Activated naive CD8-positive, alpha-beta T cell treated with anti-CD3 and anti-CD28 coated beads for 36 hours (primary cell): ENCODE data around the gene CEBPZOS. TPM values are rescaled to one million over a fixed set of nuclear protein-coding genes. Genes with fewer than 3 reads are reported as not detected.
A peak's percentile ranks its signal among the peaks of the same experiment; 100 is the strongest.
"Not testable (repeated sequence)": the region's sequence is repeated elsewhere in the genome, so short reads cannot be mapped to it uniquely, and the experiment has no call there.

Experiments used
- DNase-seq: peaks from one replicate; pipeline ENCODE4 v3.0.0; 2021
- H3K27ac Mint-ChIP-seq: one replicate; pipeline ENCODE4 v1.8.0; 2022; ENCODE audit warnings: mild to moderate bottlenecking, moderate library complexity, mixed read lengths
- H3K27me3 Mint-ChIP-seq: one replicate; pipeline ENCODE4 v1.8.0; 2022; ENCODE audit warnings: mild to moderate bottlenecking, mixed read lengths
- H3K36me3 Mint-ChIP-seq: one replicate; pipeline ENCODE4 v1.8.0; 2021; ENCODE audit warnings: mild to moderate bottlenecking, mixed read lengths
- H3K4me1 Mint-ChIP-seq: one replicate; pipeline ENCODE4 v1.8.0; 2021; ENCODE audit warnings: mixed read lengths
- H3K4me3 Mint-ChIP-seq: one replicate; pipeline ENCODE4 v1.8.0; 2022; ENCODE audit warnings: mild to moderate bottlenecking, moderate library complexity, mixed read lengths
- H3K9me3 Mint-ChIP-seq: one replicate; pipeline ENCODE4 v1.8.0; 2022; ENCODE audit warnings: mixed read lengths
- total RNA-seq, 2 experiments: library from RNA; stranded (reverse); gene quantifications; one replicate each; pipeline ENCODE4 v1.2.3, GENCODE V29; 2021

The CEBPZOS gene
- total RNA-seq, 2 experiments from 2014 or later = 37.3 to 38.8 TPM

- no peak for DNase-seq
- Mint-ChIP-seq H3K27me3 (no peaks in the 10 kb centered on the region), H3K9me3 (peaks cover 44% of the 10 kb centered on the region), H3K27ac (no peak overlapping the region), H3K4me1 (peaks cover 39% of the 10 kb centered on the region), H3K36me3 (peaks cover 88% of the 10 kb centered on the region), H3K4me3 (no peak overlapping the region)
These were observed 9.5 kb downstream of the CEBPZOS start for GRCh38 chr2:37205689-37206341.

DNA sequence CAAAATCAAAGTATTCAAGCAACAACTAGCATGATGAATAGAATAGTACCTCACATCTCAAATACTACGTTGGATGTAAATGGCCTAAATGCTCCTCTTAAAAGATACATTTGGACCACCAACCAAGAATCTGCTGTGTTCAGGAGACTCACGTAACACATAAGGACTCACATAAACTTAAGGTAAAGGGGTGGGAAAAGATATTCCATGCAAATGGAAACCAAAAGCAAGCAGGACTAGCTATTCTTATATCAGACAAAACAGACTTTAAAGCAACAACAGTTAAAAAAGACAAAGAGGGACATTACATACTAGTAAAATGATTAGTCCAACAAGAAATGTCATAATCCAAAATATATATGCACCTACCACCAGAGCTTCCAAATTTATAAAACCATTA is 10.5 kb downstream of the CEBPZOS start:
- H3K27ac Mint-ChIP-seq, H3K4me3 Mint-ChIP-seq, H3K27me3 Mint-ChIP-seq, DNase-seq: not testable (repeated sequence)
- peaks cover 44% of the 10 kb centered on the region for H3K9me3 Mint-ChIP-seq
- peaks cover 30% of the 10 kb centered on the region for H3K4me1 Mint-ChIP-seq
- H3K36me3 Mint-ChIP-seq = peaks cover 90% of the 10 kb centered on the region

DNA sequence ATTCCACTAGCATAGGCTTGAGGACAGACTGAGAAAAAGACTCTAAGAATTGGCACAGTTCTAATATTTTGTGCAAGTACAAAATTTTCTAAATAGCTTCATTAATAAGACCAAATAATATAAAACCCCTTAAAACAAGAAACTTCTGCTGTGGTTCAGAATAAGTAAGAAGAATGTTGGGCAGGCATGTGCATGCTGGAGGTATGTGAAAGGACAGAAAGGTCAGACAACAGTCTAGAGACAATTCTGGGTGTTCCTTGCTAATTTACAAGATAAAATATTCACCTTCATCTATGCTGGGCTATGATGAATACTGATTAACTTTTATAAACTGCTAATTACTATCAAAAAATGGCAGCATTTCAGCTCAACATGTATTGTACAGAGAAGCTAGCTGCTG is 14.9 kb downstream of the CEBPZOS start:
- H3K27ac Mint-ChIP-seq = no peak overlapping the region
- no peak overlapping the region for H3K4me3 Mint-ChIP-seq
- peaks cover 35% of the 10 kb centered on the region for H3K9me3 Mint-ChIP-seq
- peaks cover 20% of the 10 kb centered on the region for H3K4me1 Mint-ChIP-seq
- no peaks in the 10 kb centered on the region for H3K27me3 Mint-ChIP-seq
- no peak for DNase-seq
- peaks cover 77% of the 10 kb centered on the region for H3K36me3 Mint-ChIP-seq

DNA sequence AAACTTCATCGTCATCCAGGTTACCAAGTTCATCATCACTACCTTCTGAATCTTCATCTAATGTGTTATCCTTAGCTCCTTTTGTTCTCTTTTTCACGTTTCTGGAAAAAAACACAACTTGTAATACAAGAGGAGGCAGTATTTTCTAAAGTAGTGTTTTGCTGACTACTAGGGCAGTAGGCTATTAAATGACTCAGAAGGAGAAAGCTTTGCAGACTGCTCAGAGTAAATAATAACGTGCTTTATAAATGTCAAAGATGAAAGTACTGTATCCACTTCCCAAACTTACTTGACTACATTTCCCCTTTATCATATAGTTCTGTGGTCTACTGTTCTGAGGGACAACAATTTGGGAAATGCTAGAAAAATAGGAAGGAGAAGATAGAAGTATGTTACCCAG is 15.6 kb downstream of the CEBPZOS start:
- H3K27ac Mint-ChIP-seq = peak overlapping the region; percentile 2
- H3K27me3 Mint-ChIP-seq = no peaks in the 10 kb centered on the region
- no peak for DNase-seq
- peaks cover 20% of the 10 kb centered on the region for H3K4me1 Mint-ChIP-seq
- H3K9me3 Mint-ChIP-seq = peaks cover 31% of the 10 kb centered on the region
- H3K4me3 Mint-ChIP-seq = no peak overlapping the region
- H3K36me3 Mint-ChIP-seq = peaks cover 74% of the 10 kb centered on the region

DNA sequence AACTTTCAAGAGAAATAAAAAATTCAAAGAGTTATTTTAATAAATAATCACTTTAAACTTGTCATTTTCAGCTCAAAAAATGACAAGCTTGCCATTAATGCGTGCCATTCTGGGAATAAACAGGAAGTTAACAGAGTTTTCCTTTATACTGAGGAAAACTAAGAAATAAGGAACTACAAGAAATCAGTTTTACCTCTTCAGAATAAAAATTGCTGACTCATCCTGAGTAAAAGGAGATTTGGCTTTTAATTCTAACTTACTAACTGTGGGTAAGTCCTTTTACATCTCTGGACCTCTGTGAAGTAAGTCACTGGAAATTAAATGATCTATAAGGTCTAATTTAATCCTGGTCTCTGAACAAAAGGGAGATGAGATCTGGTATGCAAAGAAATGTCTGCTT is 19.0 kb downstream of the CEBPZOS start:
- peaks cover 43% of the 10 kb centered on the region for H3K36me3 Mint-ChIP-seq
- H3K27me3 Mint-ChIP-seq = no peaks in the 10 kb centered on the region
- no peak for DNase-seq
- H3K4me1 Mint-ChIP-seq = peaks cover 4% of the 10 kb centered on the region
- peaks cover 2% of the 10 kb centered on the region for H3K9me3 Mint-ChIP-seq
- H3K27ac Mint-ChIP-seq = no peak overlapping the region
- no peak overlapping the region for H3K4me3 Mint-ChIP-seq

DNA sequence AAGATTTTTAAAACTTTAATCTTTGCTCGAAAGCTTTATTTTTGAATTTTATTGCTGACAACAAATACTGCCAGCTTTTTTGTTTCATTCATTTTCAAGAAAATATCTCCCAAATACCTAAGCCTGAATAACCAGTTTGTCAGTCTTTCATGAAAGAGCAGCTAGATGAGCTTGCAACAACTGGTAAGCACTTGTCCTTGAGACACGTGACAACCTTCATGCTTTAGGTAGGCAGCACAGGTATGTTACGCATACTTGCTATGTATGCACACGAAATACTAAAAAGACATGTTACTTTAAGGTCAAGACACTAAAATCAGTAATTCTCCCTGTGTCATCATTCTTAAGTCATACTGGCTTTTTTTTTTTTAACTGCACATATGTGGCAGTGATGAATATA is 22.8 kb downstream of the CEBPZOS start:
- H3K9me3 Mint-ChIP-seq = no peaks in the 10 kb centered on the region
- H3K27ac Mint-ChIP-seq = no peak overlapping the region
- H3K4me3 Mint-ChIP-seq = no peak overlapping the region
- no peak for DNase-seq
- H3K4me1 Mint-ChIP-seq = peaks cover 31% of the 10 kb centered on the region
- H3K27me3 Mint-ChIP-seq = no peaks in the 10 kb centered on the region
- H3K36me3 Mint-ChIP-seq = peaks cover 42% of the 10 kb centered on the region

DNA sequence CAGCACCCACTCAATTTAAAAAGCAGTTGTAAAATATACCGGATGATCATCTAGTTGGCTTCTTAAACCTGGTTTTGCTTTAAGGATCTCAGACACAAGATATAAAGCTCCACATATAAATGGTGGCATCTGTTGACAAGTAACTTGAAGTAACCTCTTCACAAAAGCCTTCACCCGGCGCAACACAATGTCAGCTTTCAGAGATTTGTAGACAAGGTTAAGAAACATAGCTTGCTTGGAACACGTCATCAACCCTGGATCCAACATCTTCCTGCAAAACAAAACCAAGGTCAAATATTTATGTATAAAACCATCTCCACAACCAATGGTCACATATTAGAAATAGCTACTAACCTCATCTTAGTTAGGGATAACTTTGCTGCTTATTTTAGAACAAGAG is 26.8 kb downstream of the CEBPZOS start:
- H3K9me3 Mint-ChIP-seq = no peaks in the 10 kb centered on the region
- no peak overlapping the region for H3K4me3 Mint-ChIP-seq
- peaks cover 55% of the 10 kb centered on the region for H3K4me1 Mint-ChIP-seq
- no peaks in the 10 kb centered on the region for H3K27me3 Mint-ChIP-seq
- peaks cover 56% of the 10 kb centered on the region for H3K36me3 Mint-ChIP-seq
- peak overlapping the region; percentile 69 for H3K27ac Mint-ChIP-seq
- DNase-seq = no peak

GRCh38 chr2:37224063-37224462 is 27.8 kb downstream of the CEBPZOS start:
- H3K4me3 Mint-ChIP-seq = peak overlapping the region; percentile 0
- no peaks in the 10 kb centered on the region for H3K27me3 Mint-ChIP-seq
- H3K9me3 Mint-ChIP-seq = no peaks in the 10 kb centered on the region
- DNase-seq = no peak
- peaks cover 63% of the 10 kb centered on the region for H3K36me3 Mint-ChIP-seq
- H3K27ac Mint-ChIP-seq = no peak overlapping the region
- peaks cover 58% of the 10 kb centered on the region for H3K4me1 Mint-ChIP-seq

GRCh38 chr2:37225129-37225528 is 28.8 kb downstream of the CEBPZOS start:
- not testable (repeated sequence) for H3K27me3 Mint-ChIP-seq, H3K27ac Mint-ChIP-seq, H3K9me3 Mint-ChIP-seq, DNase-seq
- peaks cover 64% of the 10 kb centered on the region for H3K36me3 Mint-ChIP-seq
- peak overlapping the region; percentile 43 for H3K4me3 Mint-ChIP-seq
- H3K4me1 Mint-ChIP-seq = peaks cover 62% of the 10 kb centered on the region

GRCh38 chr2:37226863-37227262 is 30.6 kb downstream of the CEBPZOS start:
- peaks cover 53% of the 10 kb centered on the region for H3K4me1 Mint-ChIP-seq
- H3K27ac Mint-ChIP-seq = no peak overlapping the region
- no peaks in the 10 kb centered on the region for H3K27me3 Mint-ChIP-seq
- no peak for DNase-seq
- H3K4me3 Mint-ChIP-seq = no peak overlapping the region
- H3K36me3 Mint-ChIP-seq = peaks cover 54% of the 10 kb centered on the region
- H3K9me3 Mint-ChIP-seq = no peaks in the 10 kb centered on the region

DNA sequence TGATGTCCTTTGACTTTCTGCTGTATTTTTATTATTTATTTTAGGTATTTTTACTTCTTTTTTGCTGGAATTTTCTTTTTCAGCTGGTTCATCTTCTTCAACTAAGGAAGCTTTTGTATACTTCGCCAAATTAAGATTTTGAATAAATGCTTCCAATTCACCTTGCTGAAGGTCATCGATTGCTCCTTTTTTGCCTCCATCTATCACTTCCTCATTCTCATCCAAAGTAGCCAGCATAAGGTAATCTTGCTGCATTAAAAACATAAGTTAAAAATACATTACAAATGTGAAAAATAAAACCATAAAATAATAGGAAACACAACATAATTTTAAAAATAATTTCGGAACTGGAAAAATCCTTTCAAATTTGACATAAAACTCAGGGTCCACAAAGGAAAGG is 32.5 kb downstream of the CEBPZOS start:
- no peak for DNase-seq
- no peak overlapping the region for H3K27ac Mint-ChIP-seq
- H3K4me3 Mint-ChIP-seq = no peak overlapping the region
- no peaks in the 10 kb centered on the region for H3K9me3 Mint-ChIP-seq
- H3K4me1 Mint-ChIP-seq = peaks cover 37% of the 10 kb centered on the region
- peaks cover 38% of the 10 kb centered on the region for H3K36me3 Mint-ChIP-seq
- H3K27me3 Mint-ChIP-seq = no peaks in the 10 kb centered on the region

DNA sequence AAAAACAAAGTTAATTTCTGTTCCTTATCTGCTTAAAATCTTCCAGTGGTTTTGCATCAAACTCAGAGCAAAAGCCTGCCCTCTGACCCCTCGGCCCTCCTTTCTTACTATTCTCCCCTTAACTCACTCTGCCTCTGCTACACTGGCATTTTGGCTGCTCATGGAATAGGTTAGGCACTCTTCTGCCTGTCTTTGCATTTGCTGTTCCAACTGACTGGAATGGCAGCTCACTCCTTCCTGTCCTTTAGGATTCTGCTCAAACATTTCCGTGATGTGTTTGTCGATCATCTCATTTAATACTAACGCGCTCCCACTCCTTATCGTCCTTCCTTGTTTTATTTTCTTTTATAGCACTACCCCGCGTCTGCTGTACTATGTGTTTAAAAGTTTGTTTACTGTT is 34.3 kb downstream of the CEBPZOS start:
- H3K36me3 Mint-ChIP-seq = peaks cover 34% of the 10 kb centered on the region
- no peak for DNase-seq
- H3K27ac Mint-ChIP-seq = no peak overlapping the region
- H3K4me3 Mint-ChIP-seq = no peak overlapping the region
- no peaks in the 10 kb centered on the region for H3K9me3 Mint-ChIP-seq
- no peaks in the 10 kb centered on the region for H3K27me3 Mint-ChIP-seq
- peaks cover 30% of the 10 kb centered on the region for H3K4me1 Mint-ChIP-seq

DNA sequence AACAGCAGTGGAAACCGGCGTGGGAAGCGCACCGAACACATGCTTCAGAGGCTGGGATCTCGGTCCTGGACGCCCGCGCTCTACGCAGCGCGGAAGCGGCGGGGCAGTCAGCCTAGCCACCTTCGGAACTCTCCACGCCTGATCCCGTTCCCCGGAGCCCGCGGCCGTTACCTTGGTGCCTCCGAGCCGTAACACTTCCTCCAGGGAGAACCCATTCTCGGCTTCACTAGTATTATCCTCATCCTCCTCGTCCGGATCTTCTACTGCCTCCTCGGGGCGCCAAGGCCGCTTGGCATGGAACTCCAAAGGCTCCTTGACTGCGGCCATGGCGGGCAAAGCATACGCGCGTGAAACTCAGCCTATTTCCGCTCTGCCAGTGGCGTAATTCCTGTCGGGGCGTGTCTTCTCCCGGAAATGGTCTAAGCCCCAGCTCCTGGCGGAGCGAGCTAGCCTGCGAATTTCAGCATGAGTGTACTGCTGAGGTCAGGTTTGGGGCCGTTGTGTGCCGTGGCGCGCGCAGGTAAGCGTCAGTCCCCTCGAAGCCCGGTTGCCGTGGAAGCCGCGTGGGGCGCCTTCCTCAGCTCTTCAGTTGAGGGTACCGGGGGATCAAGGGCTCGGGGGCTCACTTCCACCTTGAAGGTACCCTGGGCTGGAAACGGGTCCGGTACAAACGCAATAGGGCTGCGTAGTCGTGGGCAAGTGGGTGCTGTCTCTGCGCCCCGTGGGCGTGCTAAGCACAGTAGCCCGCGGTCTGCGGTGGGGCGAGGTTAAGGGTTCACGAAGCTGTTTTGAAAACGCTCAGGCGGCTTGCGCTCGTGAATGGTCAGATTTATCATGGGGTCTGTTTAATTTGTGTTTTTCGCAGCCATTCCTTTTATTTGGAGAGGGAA is 35.2 kb downstream of the CEBPZOS start, which contains the start of the genes CEBPZ and NDUFAF7:
Gene CEBPZ, minus strand, starts transcription at position 356 of the 890 bp plus-strand sequence. Its CDS starts 29 bp downstream, at position 327.
Gene NDUFAF7, plus strand, starts transcription at position 418 of the 890 bp plus-strand sequence. Its CDS starts 48 bp downstream, at position 466.
- H3K27ac Mint-ChIP-seq = no peak within 1 kb of the TSS
- peaks cover 35% of the 10 kb centered on the region for H3K36me3 Mint-ChIP-seq
- H3K4me3 Mint-ChIP-seq = no peak within 1 kb of the TSS
- H3K9me3 Mint-ChIP-seq = no peaks in the 10 kb centered on the region
- no peaks in the 10 kb centered on the region for H3K27me3 Mint-ChIP-seq
- DNase-seq = peak; percentile 90
- H3K4me1 Mint-ChIP-seq = peaks cover 24% of the 10 kb centered on the region

DNA sequence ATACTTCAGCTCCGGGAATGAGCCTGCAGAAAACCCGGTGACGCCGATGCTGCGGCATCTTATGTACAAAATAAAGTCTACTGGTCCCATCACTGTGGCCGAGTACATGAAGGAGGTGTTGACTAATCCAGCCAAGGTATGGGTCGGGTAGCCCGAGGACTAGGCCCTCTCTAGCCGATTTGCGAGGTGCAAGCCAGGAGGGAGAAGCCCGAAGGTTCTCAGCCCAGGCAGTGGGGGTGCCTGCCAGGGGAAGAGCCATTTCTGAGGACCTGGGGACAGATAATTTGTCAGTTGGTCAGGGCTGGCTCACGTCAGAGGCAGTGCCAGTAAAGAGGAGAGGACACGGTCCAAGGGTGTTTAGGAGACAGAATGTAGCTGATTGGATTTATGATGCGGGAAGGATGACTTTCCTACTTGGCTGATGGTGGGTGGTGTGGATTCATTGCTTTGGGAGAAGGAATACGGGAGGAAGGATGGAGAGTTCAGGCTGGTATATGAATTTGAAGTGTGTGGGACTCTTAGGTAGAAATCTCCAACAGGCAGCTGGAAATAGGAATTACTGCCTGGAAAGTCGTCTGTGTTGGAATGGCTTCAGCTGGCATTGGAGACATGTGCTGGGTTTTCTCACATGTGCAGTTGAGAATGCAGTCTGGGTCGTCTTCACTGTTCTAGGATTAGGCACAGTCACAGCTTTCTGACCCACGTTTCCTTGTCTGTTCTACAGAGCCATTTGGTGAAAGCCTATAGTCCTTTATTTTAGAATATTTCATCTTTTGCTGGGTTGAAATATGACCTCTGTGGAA is 36.0 kb downstream of the CEBPZOS start:
- DNase-seq = peak; percentile 20
- H3K36me3 Mint-ChIP-seq = peaks cover 33% of the 10 kb centered on the region

DNA sequence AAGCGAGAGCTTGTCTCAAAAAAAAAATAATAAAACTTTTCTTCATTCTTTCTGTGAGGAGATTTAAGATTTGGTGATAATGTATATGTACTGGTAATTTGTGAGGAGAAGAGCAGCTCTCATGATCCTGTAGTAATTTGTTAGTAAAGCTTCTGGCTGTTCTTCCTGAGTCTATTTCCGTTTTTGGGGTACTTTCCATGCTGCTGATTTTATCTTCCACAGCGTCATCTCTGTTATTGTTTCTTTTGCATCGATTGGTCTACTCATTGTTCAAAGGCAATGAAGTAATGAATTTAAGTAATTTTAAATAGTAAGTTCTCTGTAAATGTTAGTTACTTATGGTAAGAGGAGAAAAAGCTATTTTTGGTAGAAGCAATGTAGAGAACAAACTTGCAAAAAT is 47.1 kb downstream of the CEBPZOS start:
- Mint-ChIP-seq H3K27me3 (no peaks in the 10 kb centered on the region), H3K4me1 (peaks cover 3% of the 10 kb centered on the region), H3K4me3 (no peak overlapping the region), H3K27ac (no peak overlapping the region), H3K9me3 (no peaks in the 10 kb centered on the region), H3K36me3 (peaks cover 31% of the 10 kb centered on the region)
- no peak for DNase-seq

More for the DNA sequence above, 36.0 kb downstream of the CEBPZOS start:
- Mint-ChIP-seq H3K9me3 (no peaks in the 10 kb centered on the region), H3K27ac (no peak overlapping the region), H3K4me3 (no peak overlapping the region), H3K4me1 (peaks cover 20% of the 10 kb centered on the region), H3K27me3 (no peaks in the 10 kb centered on the region)
